SK-N-SH (cell line): Measurements from ENCODE around the gene AVP. TPM values are rescaled to one million over a fixed set of nuclear protein-coding genes. Genes with fewer than 3 reads are reported as not detected.
A peak's percentile ranks its signal among the peaks of the same experiment; 100 is the strongest.

Source experiments
- CTCF ChIA-PET: fragments of 300-600, 350-600 bp; formaldehyde crosslinking; extraction: SDS; loops from one replicate; lab custom pipeline; 2021; lab: Yijun Ruan, JAX
- POLR2A ChIA-PET: fragments of 350-600 bp; sonication (Branson Sonifier 250); formaldehyde crosslinking; extraction: SDS; loops from one replicate; lab custom pipeline; 2020; ENCODE audit warnings: antibody characterized with exemption, inconsistent platforms; lab: Yijun Ruan, JAX
- DNase-seq: peaks from one replicate; pipeline ENCODE4 v3.0.0; 2012
- H2AFZ ChIP-seq: fragments of 200-600 bp; sonication (generic); 2 replicates; pipeline ENCODE4 v1.8.1; 2016; ENCODE audit warnings: antibody characterized with exemption, mild to moderate bottlenecking, low read depth
- H3F3A ChIP-seq: fragments of 200-600 bp; sonication (generic); replicated peaks from 2 replicates; pipeline ENCODE3; 2016; ENCODE audit warnings: antibody characterized with exemption, mild to moderate bottlenecking; ENCODE audit not compliant: insufficient read depth
- H3K27ac ChIP-seq, 2 experiments: fragments of 200-500 bp in 1 of 2; fragments of 200-600 bp in 1 of 2; sonication (Bioruptor generic) in 1 of 2; sonication (generic), shearing (Covaris generic) in 1 of 2; 2 replicates each; pipeline versions ENCODE4 v1.5.1 to v1.6.1; 2014 to 2016; ENCODE audit warnings: low read depth in 2 of 2, inconsistent platforms in 1 of 2, low read length in 1 of 2, mild to moderate bottlenecking in 1 of 2, mixed read lengths in 1 of 2
- H3K27me3 ChIP-seq: fragments of 200-600 bp; sonication (generic), shearing (Covaris generic); 2 replicates; pipeline ENCODE4 v1.6.1; 2016; ENCODE audit warnings: mixed run types; ENCODE audit not compliant: insufficient read depth
- H3K36me3 ChIP-seq, 2 experiments: fragments of 200-500 bp in 1 of 2; fragments of 200-600 bp in 1 of 2; sonication (Bioruptor generic) in 1 of 2; sonication (generic) in 1 of 2; replicated peaks in 1 of 2; 2 replicates each; pipeline versions ENCODE3 to v1.5.1; 2014 to 2016; ENCODE audit warnings: low read length in 1 of 2, mild to moderate bottlenecking in 1 of 2; ENCODE audit not compliant: insufficient read depth in 2 of 2, control insufficient read depth in 1 of 2
- H3K4me1 ChIP-seq, 2 experiments: fragments of 200-500 bp in 1 of 2; fragments of 200-600 bp in 1 of 2; sonication (Bioruptor generic) in 1 of 2; sonication (generic), shearing (Covaris generic) in 1 of 2; 2 replicates each; pipeline versions ENCODE4 v1.5.1 to v1.6.1; 2014 to 2016; ENCODE audit warnings: low read depth in 1 of 2, low read length in 1 of 2, mixed run types in 1 of 2; ENCODE audit not compliant: insufficient read depth in 2 of 2, control insufficient read depth in 1 of 2
- H3K4me2 ChIP-seq: fragments of 200-600 bp; sonication (generic), shearing (Covaris generic); 2 replicates; pipeline ENCODE4 v1.6.1; 2017; ENCODE audit warnings: mixed run types
- H3K4me3 ChIP-seq, 2 experiments: fragments of 200-500 bp in 1 of 2; fragments of 200-600 bp in 1 of 2; sonication (Bioruptor generic) in 1 of 2; sonication (generic), shearing (Covaris generic) in 1 of 2; 2 replicates each; pipeline versions ENCODE4 v1.5.1 to v1.8.1; 2014 to 2016; ENCODE audit warnings: low read depth in 2 of 2, inconsistent platforms in 1 of 2, low read length in 1 of 2, mild to moderate bottlenecking in 1 of 2, mixed read lengths in 1 of 2, moderate library complexity in 1 of 2
- H3K79me2 ChIP-seq: fragments of 200-600 bp; sonication (generic); 2 replicates; pipeline ENCODE4 v1.8.1; 2017; ENCODE audit warnings: mild to moderate bottlenecking; ENCODE audit not compliant: insufficient read depth
- H3K9ac ChIP-seq: fragments of 200-600 bp; sonication (generic); 2 replicates; pipeline ENCODE4 v1.6.1; 2017; ENCODE audit warnings: mixed run types
- H3K9me2 ChIP-seq: fragments of 200-600 bp; sonication (generic); 2 replicates; pipeline ENCODE4 v1.6.1; 2017; ENCODE audit warnings: mixed run types
- H3K9me3 ChIP-seq: fragments of 200-600 bp; sonication (generic); 2 replicates; pipeline ENCODE4 v1.6.1; 2017; ENCODE audit warnings: mixed run types, mild to moderate bottlenecking, moderate library complexity
- H4K20me1 ChIP-seq: fragments of 200-600 bp; sonication (generic); 2 replicates; pipeline ENCODE4 v1.6.1; 2017; ENCODE audit warnings: mild to moderate bottlenecking, mixed run types; ENCODE audit not compliant: insufficient read depth
- ELF1 ChIP-seq: IDR thresholded peaks from 2 replicates; pipeline ENCODE4 v1.4.0; 2012
- EZH2phosphoT487 ChIP-seq: fragments of 200-600 bp; sonication (generic); IDR thresholded peaks from 2 replicates; pipeline ENCODE4 v1.6.1; 2017; ENCODE audit warnings: low read depth, mixed run types, mild to moderate bottlenecking, antibody characterized with exemption, moderate library complexity, borderline replicate concordance
- FOXJ3 ChIP-seq: sonication (generic); formaldehyde crosslinking; IDR thresholded peaks from 2 replicates; pipeline ENCODE4 v1.5.1; 2020; ENCODE audit warnings: mild to moderate bottlenecking, missing genetic modification reagents
- JUND ChIP-seq: IDR thresholded peaks from 2 replicates; pipeline ENCODE4 v1.4.0; 2012
- MXI1 ChIP-seq: IDR thresholded peaks from 2 replicates; pipeline ENCODE4 v1.6.1; 2012; ENCODE audit warnings: mild to moderate bottlenecking, low read depth, low read length, improper control_type of control experiment
- NRF1 ChIP-seq: IDR thresholded peaks from 2 replicates; pipeline ENCODE4 v1.6.1; 2012; ENCODE audit warnings: low read depth, mild to moderate bottlenecking, low read length
- TAF1 ChIP-seq: IDR thresholded peaks from 2 replicates; pipeline ENCODE4 v1.6.1; 2012; ENCODE audit warnings: low read depth, mild to moderate bottlenecking, low read length, moderate library complexity, borderline replicate concordance
- WGBS: methylation state at CpG from one replicate; pipeline ENCODE4 v1.1.6; 2017; ENCODE audit warnings: low lambda C conversion rate; 5-methylcytosine and 5-hydroxymethylcytosine counted together
- polyA plus RNA-seq, 3 experiments: library from polyadenylated mRNA; depleted of rRNA; stranded (reverse); fragments of >200 nt; gene quantifications; 2 replicates each; pipeline ENCODE4 v1.2.3, GENCODE V29; 2012
- TF ChIP-seq, protein P1 (sequence below): IDR thresholded peaks from 2 replicates; pipeline ENCODE4 v1.6.1; 2012; ENCODE audit warnings: mild to moderate bottlenecking, low read depth, low read length, moderate library complexity
- TF ChIP-seq, protein P2 (sequence below): IDR thresholded peaks from 2 replicates; pipeline ENCODE4 v1.4.0; 2012; ENCODE audit warnings: low read depth

The AVP gene
- polyA plus RNA-seq, 1 of the 3 experiments (the other 2 are of a cell fraction): not detected

DNA sequence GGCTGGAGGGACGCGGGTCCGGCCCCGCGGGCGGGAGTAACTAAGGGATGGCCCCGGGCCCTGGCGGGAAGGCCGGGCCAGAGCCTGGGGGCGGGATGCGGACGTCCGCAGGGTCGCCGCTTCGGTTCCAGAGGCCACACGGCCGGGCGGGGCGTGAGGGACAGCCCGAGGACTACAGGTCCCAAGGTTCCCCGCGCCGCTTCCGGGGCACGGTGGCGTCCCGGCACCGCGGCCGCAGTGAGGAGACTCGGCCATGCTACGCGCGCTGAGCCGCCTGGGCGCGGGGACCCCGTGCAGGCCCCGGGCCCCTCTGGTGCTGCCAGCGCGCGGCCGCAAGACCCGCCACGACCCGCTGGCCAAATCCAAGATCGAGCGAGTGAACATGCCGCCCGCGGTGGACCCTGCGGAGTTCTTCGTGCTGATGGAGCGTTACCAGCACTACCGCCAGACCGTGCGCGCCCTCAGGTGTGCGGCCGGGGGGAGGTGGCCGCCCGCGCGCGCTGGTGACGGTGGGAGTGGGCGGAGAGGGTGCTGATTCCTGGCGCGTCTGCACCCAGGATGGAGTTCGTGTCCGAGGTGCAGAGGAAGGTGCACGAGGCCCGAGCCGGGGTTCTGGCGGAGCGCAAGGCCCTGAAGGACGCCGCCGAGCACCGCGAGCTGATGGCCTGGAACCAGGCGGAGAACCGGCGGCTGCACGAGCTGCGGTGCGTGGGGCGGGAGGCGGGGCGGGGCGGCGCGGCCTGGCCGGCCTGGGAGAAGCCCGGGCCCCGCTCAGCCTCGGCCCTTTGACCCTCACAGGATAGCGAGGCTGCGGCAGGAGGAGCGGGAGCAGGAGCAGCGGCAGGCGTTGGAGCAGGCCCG, 38.5 kb downstream of the AVP start, which contains the start of gene MRPS26 (continued):
- peak; percentile 86 for TF ChIP-seq ELF1
- peak; percentile 86 for TF ChIP-seq MXI1
- TF ChIP-seq, protein P1, sequence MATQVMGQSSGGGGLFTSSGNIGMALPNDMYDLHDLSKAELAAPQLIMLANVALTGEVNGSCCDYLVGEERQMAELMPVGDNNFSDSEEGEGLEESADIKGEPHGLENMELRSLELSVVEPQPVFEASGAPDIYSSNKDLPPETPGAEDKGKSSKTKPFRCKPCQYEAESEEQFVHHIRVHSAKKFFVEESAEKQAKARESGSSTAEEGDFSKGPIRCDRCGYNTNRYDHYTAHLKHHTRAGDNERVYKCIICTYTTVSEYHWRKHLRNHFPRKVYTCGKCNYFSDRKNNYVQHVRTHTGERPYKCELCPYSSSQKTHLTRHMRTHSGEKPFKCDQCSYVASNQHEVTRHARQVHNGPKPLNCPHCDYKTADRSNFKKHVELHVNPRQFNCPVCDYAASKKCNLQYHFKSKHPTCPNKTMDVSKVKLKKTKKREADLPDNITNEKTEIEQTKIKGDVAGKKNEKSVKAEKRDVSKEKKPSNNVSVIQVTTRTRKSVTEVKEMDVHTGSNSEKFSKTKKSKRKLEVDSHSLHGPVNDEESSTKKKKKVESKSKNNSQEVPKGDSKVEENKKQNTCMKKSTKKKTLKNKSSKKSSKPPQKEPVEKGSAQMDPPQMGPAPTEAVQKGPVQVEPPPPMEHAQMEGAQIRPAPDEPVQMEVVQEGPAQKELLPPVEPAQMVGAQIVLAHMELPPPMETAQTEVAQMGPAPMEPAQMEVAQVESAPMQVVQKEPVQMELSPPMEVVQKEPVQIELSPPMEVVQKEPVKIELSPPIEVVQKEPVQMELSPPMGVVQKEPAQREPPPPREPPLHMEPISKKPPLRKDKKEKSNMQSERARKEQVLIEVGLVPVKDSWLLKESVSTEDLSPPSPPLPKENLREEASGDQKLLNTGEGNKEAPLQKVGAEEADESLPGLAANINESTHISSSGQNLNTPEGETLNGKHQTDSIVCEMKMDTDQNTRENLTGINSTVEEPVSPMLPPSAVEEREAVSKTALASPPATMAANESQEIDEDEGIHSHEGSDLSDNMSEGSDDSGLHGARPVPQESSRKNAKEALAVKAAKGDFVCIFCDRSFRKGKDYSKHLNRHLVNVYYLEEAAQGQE: peak; percentile 18; the same call in 1 of the 2 replicates
- TF ChIP-seq, all 33 proteins: peak for 13

DNA sequence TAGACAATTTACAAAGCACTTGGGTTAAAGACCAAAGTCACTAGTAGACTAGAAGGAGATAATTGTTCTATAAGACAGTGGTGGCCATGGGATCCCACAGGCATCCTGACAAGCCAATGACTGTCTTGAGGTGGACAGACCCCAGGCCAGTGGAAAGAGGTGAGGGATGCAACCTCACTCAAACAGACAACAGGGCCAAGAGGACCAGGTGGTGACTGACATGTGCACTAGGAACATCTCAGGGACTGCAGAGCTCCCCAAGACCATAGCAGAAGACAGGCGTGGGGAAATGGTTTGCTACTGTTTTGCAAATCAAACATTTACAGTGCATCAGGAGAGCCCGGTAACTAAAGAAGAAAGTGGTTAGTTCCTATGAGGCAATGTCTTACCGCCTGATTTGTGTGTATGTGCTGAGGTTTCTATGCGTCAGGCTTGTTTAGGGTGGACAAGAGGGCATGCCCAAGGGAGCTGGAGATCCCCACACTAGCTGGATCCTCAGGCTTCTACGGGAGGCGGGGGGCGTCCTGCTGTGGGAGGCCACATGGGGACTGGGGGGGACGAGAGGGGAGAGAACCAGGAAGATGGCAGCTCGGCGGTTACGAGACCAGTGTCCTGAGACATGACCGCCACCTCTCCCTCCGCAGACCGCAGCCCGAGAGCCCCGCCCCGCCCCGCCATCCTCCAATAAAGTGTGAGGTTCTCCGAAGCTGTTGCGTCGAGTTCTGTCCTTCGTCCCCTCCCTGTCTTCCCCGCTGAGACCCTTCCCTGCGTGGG, 39.3 kb downstream of the AVP start:
- Histone ChIP-seq H3F3A (peaks cover 4% of the 10 kb centered on the region), H3K9ac (peak overlapping the region; percentile 80; the same call in 1 of the 2 replicates), H3K79me2 (peaks cover 21% of the 10 kb centered on the region), H4K20me1 (0 out of 2 replicates have a peak, but pooled peaks cover 5% of the 10 kb centered on the region), H3K4me1 (peaks cover 5 to 17% of the 10 kb centered on the region in 2 experiments; a peak in 2 of 4 replicates), H3K4me3 (peak overlapping the region; percentile 78 to 97), H3K27me3 (no peaks in the 10 kb centered on the region), H3K9me3 (no peaks in the 10 kb centered on the region), H3K9me2 (no peaks in the 10 kb centered on the region), H3K36me3 (peaks cover 12 to 28% of the 10 kb centered on the region in 2 experiments), H3K27ac (peak overlapping the region; percentile 54 to 96), H2AFZ (peak overlapping the region; percentile 53; the same call in 1 of the 2 replicates), H3K4me2 (peak overlapping the region; percentile 94)
- CTCF ChIA-PET: interaction anchor here (1.5 kb wide), 1 partner anchor 8 kb away, joined by 7 read pairs; no protein-coding TSS in a partner anchor
- POLR2A ChIA-PET: interaction anchor here (0.7 to 1.1 kb wide), 4 partner anchors 30 to 629 kb away, joined by 3 read pairs; partner anchors contain the start of genes FASTKD5 and UBOX5
- WGBS: 20% methylated on average over 15 of the region's 24 CpGs
- DNase-seq: peak; percentile 91
- no peak for TF ChIP-seq NRF1
- TF ChIP-seq, protein P2, sequence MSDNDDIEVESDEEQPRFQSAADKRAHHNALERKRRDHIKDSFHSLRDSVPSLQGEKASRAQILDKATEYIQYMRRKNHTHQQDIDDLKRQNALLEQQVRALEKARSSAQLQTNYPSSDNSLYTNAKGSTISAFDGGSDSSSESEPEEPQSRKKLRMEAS: no peak
- no peak for TF ChIP-seq MXI1
- TF ChIP-seq EZH2phosphoT487: no peak
- no peak for TF ChIP-seq FOXJ3 (CRISPR knock-in tag)
- no peak for TF ChIP-seq TAF1
- TF ChIP-seq JUND: no peak
